ENCODE data around the gene SPATA6L. TPM values are rescaled to one million over a fixed set of nuclear protein-coding genes. Genes with fewer than 3 reads are reported as not detected.

SPATA6L gene
- total and polyA plus RNA-seq, 2 of the 4 experiments (the other 2 are of a cell fraction), result 0.18 to 0.84 TPM

GRCh38 chr9:4662108-4662988, 3.9 kb downstream of the SPATA6L start, which contains the start of gene PLPP6 (continued):
- TF ChIP-seq RCOR1 (IDR thresholded peaks at IDR 0.05; ENCODE audit: insufficient replicate concordance, low read length) (no peak), SMC3 (IDR thresholded peaks at IDR 0.05; ENCODE audit: low read depth, low read length) (peak; percentile 39), CEBPB (IDR thresholded peaks at IDR 0.05; ENCODE audit: low read depth, low read length) (peak; percentile 83)

- H2AFZ ChIP-seq (replicated peaks; ENCODE audit: low read length, poor library complexity), result peak overlapping the region; percentile 96
- peak; percentile 5 for DNase-seq
- no peaks in the 10 kb centered on the region for H4K20me1 ChIP-seq (ENCODE audit: insufficient read depth, low read length)
- peaks cover 9% of the 10 kb centered on the region for H3K4me1 ChIP-seq (ENCODE audit: control insufficient read depth, insufficient read depth, low read length)
- peak overlapping the region; percentile 50; the same call in 1 of the 2 replicates for H2BK20ac ChIP-seq (ENCODE audit: low read depth, low read length)
- H3K36me3 ChIP-seq (ENCODE audit: control insufficient read depth, insufficient read depth, low read length), result no peaks in the 10 kb centered on the region
- intact Hi-C loops (cut with micrococcal nuclease) (loop anchor here (10.0 kb wide), 1 partner anchor 347 kb away; no protein-coding TSS in a partner anchor), dilution Hi-C loops (cut with HindIII; ENCODE audit: low sequenced_read_pairs, unreplicated experiment) (no loop called here), in situ Hi-C loops (cut with MboI; ENCODE audit: low sequenced_read_pairs) (no loop called here)
- no peaks in the 10 kb centered on the region for H3K27me3 ChIP-seq (ENCODE audit: control insufficient read depth, insufficient read depth, low read length)
- WGBS, 2 experiments (ENCODE audit: extremely low coverage in 2 of 2, insufficient read length in 1 of 2), result no CpG with 5 or more reads among the region's 5 CpGs
- H4K91ac ChIP-seq (ENCODE audit: insufficient read depth, low read depth, low read length), result peak overlapping the region; percentile 39; the same call in 1 of the 2 replicates
- H2BK5ac ChIP-seq (ENCODE audit: low read depth, low read length, poor library complexity, severe bottlenecking), result no peak overlapping the region
- peak overlapping the region; percentile 80; the same call in 1 of the 2 replicates for H3K18ac ChIP-seq (ENCODE audit: low read depth, low read length)
- H3K14ac ChIP-seq (replicated peaks; ENCODE audit: low read depth, low read length), result peak overlapping the region; percentile 77; the same call in 1 of the 2 replicates
- H3K9me3 ChIP-seq (ENCODE audit: control insufficient read depth, insufficient read depth, low read length), result no peaks in the 10 kb centered on the region
- H2BK120ac ChIP-seq (ENCODE audit: low read depth, low read length), result peak overlapping the region; percentile 59
- no TSS peak for BruUV-seq (replicated peaks)
- H2BK15ac ChIP-seq (ENCODE audit: low read depth, low read length), result peak overlapping the region; percentile 43; the same call in 1 of the 3 replicates
- no peak overlapping the region for H3K27ac ChIP-seq (ENCODE audit: insufficient read depth, low read length)
- H3K79me1 ChIP-seq (ENCODE audit: low read depth in 1 of 2, low read length in 2 of 2), result peaks cover 9 to 14% of the 10 kb centered on the region in 2 experiments; a peak in 3 of 4 replicates
- peak overlapping the region in 1 of 2 experiments; percentile 78; a peak in 3 of 4 replicates for H4K8ac ChIP-seq (ENCODE audit: low read depth in 2 of 2, low read length in 2 of 2)
- H3K4me2 ChIP-seq (ENCODE audit: low read depth, low read length), result peak overlapping the region; percentile 93
- H4K5ac ChIP-seq (ENCODE audit: low read depth, low read length), result peak overlapping the region; percentile 86
- H3K4me3 ChIP-seq (ENCODE audit: insufficient read depth, low read depth, low read length), result peak overlapping the region; percentile 91
- ChIA-PET CTCF (interaction anchor here (0.5 to 1.2 kb wide), 3 partner anchors 14 to 1266 kb away, joined by 3 to 5 read pairs (median 3); no protein-coding TSS in a partner anchor), POLR2A (ENCODE audit: unreplicated experiment) (no interaction called here)
- peaks cover 8% of the 10 kb centered on the region for H3K9me1 ChIP-seq (ENCODE audit: insufficient read depth, low read length)
- peak overlapping the region; percentile 73 for H3K9ac ChIP-seq (ENCODE audit: low read depth, low read length)
- no peak overlapping the region for H3K56ac ChIP-seq (ENCODE audit: extremely low read depth, insufficient read depth, low read length)
- H2AK5ac ChIP-seq (ENCODE audit: low read depth, low read length), result no peak overlapping the region
- peak overlapping the region; percentile 85 for H3K4ac ChIP-seq (ENCODE audit: low read depth, low read length)
- no peak overlapping the region for H2AK9ac ChIP-seq (replicated peaks; ENCODE audit: low read depth, low read length, poor library complexity)
- no peak for ATAC-seq (ENCODE audit: low read depth)
- H3K23ac ChIP-seq (ENCODE audit: low read depth, low read length), result peak overlapping the region; percentile 41; the same call in 1 of the 2 replicates
- TF ChIP-seq NFE2L2 (IDR thresholded peaks at IDR 0.05; ENCODE audit: low read depth, low read length) (no peak), MAFK (IDR thresholded peaks at IDR 0.05; ENCODE audit: low read depth, low read length) (no peak), RAD21 (IDR thresholded peaks at IDR 0.05; ENCODE audit: low read length) (no peak), SMC3 (IDR thresholded peaks at IDR 0.05; ENCODE audit: low read depth, low read length) (no peak), CTCF (conservative IDR thresholded peaks at IDR 0.05; ENCODE audit: low read depth, low read length) (no peak), CHD1 (IDR thresholded peaks at IDR 0.05; ENCODE audit: low read depth, low read length) (no peak), USF2 (IDR thresholded peaks at IDR 0.05; ENCODE audit: low read depth, low read length) (no peak), RFX5 (IDR thresholded peaks at IDR 0.05; ENCODE audit: low read depth, low read length) (no peak), RCOR1 (IDR thresholded peaks at IDR 0.05; ENCODE audit: insufficient replicate concordance, low read length) (no peak), FOS (IDR thresholded peaks at IDR 0.05; ENCODE audit: low read depth, low read length) (no peak), MXI1 (IDR thresholded peaks at IDR 0.05; ENCODE audit: borderline replicate concordance, low read depth, low read length) (no peak)
Measured at GRCh38 chr9:4661611-4662010, 4.7 kb downstream of the SPATA6L start.
